Stimulated activated CD4-positive, alpha-beta T cell treated with anti-CD3 and anti-CD28 coated beads, Interleukin-12 subunit alpha, Interleukin-12 subunit beta, amount 100 ng/mL, for 48 hours (primary cell): ENCODE results near the gene C11orf58.

Experiments used
- DNase-seq, 3 donors: peaks; one replicate each; pipeline ENCODE4 v3.0.0-alpha.2; 2020; ENCODE audit warnings: low read depth in 2 of 3, low spot score in 1 of 3

C11orf58 gene

GRCh38 chr11:16767957-16768356 is 29.5 kb downstream of the C11orf58 start:
- no peak for DNase-seq

GRCh38 chr11:16769386-16769785 is 30.9 kb downstream of the C11orf58 start:
- no peak for DNase-seq

- DNase-seq: no peak
Measured at GRCh38 chr11:16770016-16770415, 31.6 kb downstream of the C11orf58 start.

- DNase-seq: no peak
Measured at GRCh38 chr11:16771350-16772140, 33.1 kb downstream of the C11orf58 start.

- DNase-seq: no peak
Measured at GRCh38 chr11:16772141-16772512, 33.7 kb downstream of the C11orf58 start.

- DNase-seq: no peak
Measured at GRCh38 chr11:16773981-16774935, 35.8 kb downstream of the C11orf58 start.

- DNase-seq: no peak
Measured at GRCh38 chr11:16774936-16775613, 36.6 kb downstream of the C11orf58 start.

- DNase-seq: no peak
Measured at GRCh38 chr11:16775614-16776283, 37.3 kb downstream of the C11orf58 start.

GRCh38 chr11:16776711-16777612 is 38.5 kb downstream of the C11orf58 start:
- DNase-seq: no peak

GRCh38 chr11:16777613-16777975 is 39.1 kb downstream of the C11orf58 start:
- no peak for DNase-seq

GRCh38 chr11:16778286-16778685 is 39.8 kb downstream of the C11orf58 start:
- no peak for DNase-seq

GRCh38 chr11:16778876-16779275 is 40.4 kb downstream of the C11orf58 start:
- no peak for DNase-seq

GRCh38 chr11:16779436-16779835 is 41.0 kb downstream of the C11orf58 start:
- no peak for DNase-seq

GRCh38 chr11:16780146-16780545 is 41.7 kb downstream of the C11orf58 start:
- DNase-seq: no peak

GRCh38 chr11:16780698-16781550 is 42.5 kb downstream of the C11orf58 start:
- DNase-seq: no peak

- DNase-seq: no peak
Measured at GRCh38 chr11:16781936-16782919, 43.8 kb downstream of the C11orf58 start.

GRCh38 chr11:16783321-16783801 is 44.9 kb downstream of the C11orf58 start:
- no peak for DNase-seq

GRCh38 chr11:16784097-16784496 is 45.6 kb downstream of the C11orf58 start:
- DNase-seq: no peak
